Measurements from ENCODE around the gene NUP37.
"Not testable (repeated sequence)": the region's sequence is repeated elsewhere in the genome, so short reads cannot be mapped to it uniquely, and the experiment has no call there.

Gene NUP37, protein sequence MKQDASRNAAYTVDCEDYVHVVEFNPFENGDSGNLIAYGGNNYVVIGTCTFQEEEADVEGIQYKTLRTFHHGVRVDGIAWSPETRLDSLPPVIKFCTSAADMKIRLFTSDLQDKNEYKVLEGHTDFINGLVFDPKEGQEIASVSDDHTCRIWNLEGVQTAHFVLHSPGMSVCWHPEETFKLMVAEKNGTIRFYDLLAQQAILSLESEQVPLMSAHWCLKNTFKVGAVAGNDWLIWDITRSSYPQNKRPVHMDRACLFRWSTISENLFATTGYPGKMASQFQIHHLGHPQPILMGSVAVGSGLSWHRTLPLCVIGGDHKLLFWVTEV

DNA sequence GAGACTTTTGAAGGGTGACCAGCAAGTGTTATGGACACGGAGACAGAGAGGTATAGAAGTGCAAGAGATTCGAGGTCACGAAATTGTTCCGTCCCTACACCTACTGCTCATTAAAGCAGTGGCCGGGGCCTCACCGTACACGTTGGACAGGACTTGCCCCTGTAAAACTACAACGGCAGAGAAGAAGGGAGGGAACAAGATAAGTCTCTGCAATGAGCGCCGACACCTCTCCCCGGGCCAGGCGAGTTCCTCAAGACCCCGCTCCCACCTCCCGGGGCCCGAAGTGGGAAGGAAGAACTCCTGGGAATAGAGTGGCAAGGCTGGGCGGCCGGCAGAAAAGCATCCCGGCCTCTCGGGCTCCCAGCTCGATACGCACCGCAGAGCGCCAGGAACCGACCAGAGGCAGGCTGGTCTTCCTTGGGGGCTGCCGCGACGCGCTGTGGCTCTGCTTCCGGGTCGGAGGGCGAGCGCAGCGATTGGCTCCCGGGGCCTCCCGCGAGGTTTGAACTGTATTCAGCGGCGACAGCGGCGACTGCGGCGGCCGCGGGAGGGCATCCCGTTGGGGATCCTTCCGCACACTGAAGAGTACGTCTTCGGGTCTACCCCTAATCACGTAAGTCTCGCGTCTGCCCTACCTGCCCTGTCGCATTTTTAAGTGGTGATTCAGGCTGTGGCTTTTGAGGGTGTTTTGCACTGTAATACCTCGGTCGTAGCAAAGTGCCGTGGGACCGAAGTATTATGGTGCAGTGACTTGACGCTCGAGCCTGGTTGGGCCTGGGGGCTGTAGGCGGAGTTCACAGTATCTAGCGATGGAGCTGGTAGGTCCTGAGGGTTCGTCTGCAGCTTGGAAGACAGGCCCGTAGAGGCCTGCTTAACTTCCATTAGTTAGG, at the start of gene NUP37, which contains the start of gene PARPBP:
Gene NUP37 (minus strand): TSS at position 441 of the 890 bp plus-strand sequence. CDS start 1,596 bp downstream, outside the sequence.
Gene PARPBP (plus strand): TSS at position 510 of the 890 bp plus-strand sequence. CDS start 3,706 bp downstream, outside the sequence.
- peak; percentile 87 for DNase-seq (ENCODE audit: low spot score)

DNA sequence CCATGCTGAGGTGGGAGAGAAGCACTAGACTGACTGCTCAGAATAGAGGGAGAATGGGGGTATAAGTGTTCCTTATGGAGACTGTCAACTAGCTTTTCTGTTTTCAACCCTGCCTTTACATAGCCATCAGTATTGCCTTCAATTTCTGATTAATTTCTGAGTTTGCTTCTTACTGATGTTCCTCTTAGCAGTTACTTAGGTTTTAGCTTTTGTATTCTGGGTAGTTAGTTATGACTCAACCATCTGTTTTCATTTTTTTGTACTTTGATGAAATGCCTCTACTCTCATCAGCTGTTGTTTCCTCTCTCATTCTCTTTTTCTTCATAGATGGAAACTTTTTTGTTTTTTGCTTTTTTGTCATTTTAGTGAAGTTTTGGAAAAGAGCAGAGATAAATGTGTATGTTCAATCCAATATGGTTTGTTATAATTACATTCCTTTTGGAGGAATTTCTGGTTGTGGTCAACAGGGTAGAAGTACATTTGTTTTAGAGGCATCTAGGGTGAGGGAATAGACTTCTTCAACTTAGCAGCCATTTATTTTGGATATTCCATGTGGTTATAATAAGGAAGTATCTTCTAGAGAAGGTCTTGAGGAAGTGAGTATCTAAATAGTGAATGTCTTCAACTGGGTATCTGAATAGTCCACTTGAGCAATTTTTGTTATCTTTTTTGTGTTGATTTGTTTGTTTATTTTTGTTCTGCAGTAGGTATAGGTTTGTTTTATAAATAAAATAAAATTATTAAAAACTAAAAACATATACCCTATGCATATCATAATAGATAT, 48.1 kb upstream of the NUP37 start:
- DNase-seq (ENCODE audit: low spot score), result no peak

DNA sequence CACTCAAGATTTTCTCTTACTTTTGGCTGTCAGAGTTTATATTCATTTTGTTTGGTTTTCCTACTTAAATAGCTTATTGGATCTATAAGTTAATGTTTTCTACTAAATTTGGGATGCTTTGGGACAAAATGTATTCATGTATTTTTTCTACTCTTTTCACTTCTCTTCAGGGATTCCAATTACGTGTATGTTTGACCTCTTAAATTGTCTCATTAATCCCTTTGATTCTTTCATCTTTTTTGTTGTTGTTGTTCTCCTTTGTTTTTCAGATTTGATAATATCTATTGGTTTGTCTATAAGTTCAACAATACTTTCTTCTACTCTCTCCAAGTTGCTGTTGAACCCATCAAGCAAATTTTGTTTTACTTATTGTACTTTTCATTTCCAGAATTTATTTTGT, 43.5 kb upstream of the NUP37 start:
- DNase-seq (ENCODE audit: low spot score), result no peak

DNA sequence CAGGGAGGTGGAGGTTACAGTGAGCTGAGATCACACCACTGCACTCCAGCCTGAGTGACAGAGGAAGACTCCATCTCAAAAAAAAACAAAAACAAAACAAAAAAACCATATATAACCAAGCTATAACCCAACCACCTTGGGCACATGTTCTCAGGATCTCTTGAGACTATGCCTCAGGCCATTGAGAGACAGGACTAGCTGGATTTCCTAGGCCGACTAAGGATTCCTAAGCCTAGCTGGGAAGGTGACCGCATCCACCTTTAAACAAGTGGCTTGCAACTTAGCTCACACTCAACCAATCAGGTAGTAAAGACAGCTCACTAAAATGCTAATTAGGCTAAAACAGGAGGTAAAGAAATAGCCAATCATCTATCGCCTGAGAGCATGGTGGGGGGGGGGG, 35.3 kb upstream of the NUP37 start:
- DNase-seq (ENCODE audit: low spot score), result not testable (repeated sequence)

DNA sequence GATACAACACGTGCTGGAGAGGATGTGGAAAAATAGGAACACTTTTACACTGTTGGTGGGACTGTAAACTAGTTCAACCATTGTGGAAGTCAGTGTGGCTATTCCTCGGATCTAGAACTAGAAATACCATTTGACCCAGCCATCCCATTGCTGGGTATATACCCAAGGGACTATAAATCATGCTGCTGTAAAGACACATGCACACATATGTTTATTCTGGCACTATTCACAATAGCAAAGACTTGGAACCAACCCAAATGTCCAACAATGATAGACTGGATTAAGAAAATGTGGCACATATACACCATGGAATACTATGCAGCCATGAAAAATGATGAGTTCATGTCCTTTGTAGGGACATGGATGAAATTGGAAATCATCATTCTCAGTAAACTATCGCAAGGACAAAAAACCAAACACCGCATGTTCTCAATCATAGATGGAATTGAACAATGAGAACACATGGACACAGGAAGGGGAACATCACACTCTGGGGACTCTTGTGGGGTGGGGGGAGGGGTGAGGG, 27.2 kb upstream of the NUP37 start:
- not testable (repeated sequence) for DNase-seq (ENCODE audit: low spot score)

DNA sequence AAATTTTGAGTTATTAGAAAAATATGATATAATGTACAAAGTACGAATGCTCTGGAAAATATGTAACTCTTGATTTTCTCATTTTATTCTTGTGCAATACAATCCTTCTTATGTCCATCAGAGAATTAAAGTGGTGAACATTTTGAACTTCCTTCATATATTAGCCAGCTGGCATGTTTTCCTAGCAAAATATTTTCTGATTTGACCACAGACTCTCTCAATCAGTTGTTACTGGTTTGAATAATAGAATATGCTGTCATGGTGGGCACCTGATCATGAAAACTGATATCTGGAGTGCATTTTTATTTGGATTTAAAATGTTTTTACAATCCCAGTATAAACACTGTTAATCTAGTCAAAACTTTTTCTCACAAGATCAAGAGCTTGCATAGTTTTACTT, 24.3 kb upstream of the NUP37 start:
- no peak for DNase-seq (ENCODE audit: low spot score)

DNA sequence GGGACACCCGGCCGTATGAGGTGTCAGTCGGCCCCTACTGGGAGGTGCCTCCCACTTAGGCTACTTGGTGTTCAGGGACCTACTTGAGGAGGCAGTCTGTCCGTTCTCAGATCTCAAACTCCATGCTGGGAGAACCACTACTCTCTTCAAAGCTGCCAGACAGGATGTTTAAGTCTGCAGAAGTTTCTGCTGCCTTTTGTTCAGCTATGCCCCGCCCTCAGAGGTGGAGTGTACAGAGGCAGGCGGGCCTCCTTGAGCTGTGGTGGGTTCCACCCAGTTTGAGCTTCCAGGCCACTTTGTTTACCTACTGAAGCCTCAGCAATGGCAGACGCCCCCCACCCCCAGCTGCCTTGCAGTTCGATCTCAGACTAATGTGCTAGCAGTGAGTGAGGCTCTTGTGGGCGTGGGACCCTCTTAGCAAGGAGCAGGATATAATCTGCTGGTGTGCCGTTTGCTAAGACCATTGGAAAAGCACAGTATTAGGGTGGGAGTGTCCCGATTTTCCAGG, 23.0 kb upstream of the NUP37 start:
- DNase-seq (ENCODE audit: low spot score), result not testable (repeated sequence)

DNA sequence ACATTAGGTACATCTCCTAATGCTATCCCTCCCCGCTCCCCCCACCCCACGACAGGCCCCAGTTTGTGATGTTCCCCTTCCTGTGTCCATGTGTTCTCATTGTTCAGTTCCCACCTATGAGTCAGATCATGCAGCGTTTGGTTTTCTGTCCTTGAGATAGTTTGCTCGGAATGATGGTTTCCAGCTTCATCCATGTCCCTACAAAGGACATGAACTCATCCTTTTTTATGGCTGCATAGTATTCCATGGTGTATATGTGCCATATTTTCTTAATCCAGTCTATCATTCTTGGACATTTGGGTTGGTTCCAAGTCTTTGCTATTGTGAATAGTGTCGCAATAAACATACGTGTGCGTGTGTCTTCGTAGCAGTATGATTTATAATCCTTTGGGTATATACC, 17.7 kb upstream of the NUP37 start:
- DNase-seq (ENCODE audit: low spot score), result not testable (repeated sequence)

DNA sequence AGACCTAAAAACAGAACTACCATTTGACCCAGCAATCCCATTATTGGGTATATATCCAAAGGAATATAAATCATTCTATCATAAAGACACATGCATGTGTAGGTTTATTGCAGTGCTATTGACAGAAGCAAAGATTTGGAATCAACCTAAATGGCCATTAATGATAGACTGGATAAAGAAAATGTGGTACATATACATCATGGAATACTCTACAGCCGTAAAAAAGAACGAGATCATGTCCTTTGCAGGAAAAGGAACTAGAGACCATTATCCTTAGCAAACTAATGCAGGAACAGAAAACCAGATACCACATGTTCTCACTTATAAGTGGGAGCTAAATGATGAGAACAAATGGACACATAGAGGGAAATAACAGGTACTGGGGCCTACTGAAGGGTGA, 11.5 kb upstream of the NUP37 start:
- not testable (repeated sequence) for DNase-seq (ENCODE audit: low spot score)

DNA sequence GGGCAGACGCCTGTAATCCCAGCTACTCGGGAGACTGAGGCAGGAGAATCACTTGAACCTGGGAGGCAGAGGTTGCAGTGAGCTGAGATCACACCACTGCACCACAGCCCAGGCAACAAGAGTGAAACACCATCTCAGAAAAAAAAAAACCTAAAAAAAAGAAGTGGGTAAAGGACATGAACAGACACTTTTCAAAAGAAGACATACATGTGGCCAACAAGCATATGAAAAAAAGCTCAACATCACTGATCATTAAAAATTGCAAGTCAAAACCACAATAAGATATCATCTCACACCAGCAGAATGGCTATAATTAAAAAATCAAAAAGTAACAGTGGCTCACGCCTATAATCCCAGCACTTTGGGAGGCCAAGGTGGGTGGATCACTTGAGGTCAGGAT, 10.8 kb upstream of the NUP37 start:
- not testable (repeated sequence) for DNase-seq (ENCODE audit: low spot score)

DNA sequence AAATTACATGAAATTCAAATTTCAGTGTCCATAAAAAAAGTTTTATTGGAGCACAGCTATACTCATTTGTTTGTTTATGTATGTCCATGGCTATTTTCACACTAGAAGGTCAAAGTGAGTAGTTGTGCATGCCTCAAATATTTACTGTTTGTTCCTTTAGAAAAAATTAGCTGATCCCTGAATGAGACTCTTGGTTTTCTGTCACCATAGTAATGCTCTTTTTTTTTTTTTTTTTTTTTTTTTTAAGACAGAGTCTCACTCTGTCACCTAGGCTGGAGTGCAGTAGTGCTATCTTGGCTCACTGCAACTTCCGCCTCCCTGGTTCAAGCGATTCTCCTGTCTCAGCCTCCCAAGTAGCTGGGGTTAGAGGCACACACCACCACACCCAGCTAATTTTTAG, 1.4 kb upstream of the NUP37 start:
- DNase-seq (ENCODE audit: low spot score), result not testable (repeated sequence)

DNA sequence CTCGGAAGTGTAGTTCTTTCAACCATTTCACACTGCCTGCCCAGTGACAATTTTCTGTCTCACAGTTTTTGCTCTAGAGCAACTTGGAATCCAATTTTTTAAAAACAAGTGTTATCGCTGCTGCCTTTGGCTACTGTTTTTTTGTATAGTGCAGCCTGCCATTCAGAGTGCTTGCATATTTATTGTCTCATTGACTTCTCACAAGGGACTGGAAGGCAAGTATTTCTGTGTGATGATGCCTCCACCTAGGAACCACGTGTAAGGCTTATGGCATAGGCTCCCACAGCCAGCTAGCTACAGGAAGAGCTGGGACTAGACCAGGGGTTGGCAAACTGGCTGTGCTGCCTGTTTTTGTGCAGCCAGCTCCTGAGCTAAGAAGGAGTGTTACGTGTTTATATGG, 972 bp upstream of the NUP37 start:
- no peak for DNase-seq (ENCODE audit: low spot score)

DNA sequence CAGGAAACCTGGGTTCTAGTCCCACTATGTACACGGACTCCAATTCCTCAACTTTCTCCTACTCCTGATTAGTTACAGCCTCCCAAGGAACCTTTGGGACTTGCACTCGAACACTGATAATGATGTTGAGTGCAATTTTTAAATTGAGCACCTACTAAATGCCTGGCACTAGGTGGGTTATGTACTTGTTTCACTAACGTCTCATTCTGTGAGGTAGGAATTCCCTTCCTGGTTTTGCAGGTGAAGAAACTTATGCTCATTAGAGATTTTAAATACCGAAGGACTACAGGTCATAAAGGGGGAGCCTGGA, 605 bp upstream of the NUP37 start:
- no peak for DNase-seq (ENCODE audit: low spot score)

DNA sequence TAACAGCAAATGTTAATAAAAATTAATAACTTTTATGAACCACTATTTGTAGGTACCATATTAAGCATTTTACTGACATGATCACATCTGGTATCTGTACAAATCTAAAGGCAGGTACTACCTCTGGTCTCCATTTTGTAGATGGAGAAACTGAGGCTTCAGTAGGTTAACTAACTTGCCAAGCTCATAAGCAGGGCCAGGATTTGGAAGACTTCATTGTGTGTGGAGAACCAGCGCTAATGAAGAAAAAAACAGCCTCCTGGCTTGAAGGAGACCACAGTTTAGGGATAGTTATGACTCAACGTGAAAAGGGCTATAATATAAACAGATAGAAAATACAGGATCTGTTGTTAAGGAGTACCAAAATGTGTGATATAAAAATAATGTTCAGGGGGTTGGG, 1.0 kb downstream of the NUP37 start:
- DNase-seq (ENCODE audit: low spot score), result no peak

DNA sequence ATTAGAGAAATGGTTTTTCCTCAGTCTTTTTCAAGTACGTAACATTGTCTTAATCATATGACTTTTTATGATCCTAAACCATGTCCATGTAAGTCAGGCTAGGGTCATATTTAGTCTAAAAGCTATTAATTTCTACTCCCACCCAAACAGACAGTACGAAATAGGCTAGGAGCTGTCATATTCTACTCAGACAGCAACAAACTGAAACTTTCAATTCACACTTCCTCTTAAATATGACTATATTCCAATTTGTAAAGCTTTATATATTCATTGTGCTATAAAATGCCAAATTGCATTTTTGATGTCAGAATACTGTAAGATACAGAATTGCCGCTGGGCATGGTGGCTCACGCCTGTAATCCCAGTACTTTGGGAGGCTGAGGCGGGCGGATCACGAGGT, 3.5 kb downstream of the NUP37 start:
- no peak for DNase-seq (ENCODE audit: low spot score)

DNA sequence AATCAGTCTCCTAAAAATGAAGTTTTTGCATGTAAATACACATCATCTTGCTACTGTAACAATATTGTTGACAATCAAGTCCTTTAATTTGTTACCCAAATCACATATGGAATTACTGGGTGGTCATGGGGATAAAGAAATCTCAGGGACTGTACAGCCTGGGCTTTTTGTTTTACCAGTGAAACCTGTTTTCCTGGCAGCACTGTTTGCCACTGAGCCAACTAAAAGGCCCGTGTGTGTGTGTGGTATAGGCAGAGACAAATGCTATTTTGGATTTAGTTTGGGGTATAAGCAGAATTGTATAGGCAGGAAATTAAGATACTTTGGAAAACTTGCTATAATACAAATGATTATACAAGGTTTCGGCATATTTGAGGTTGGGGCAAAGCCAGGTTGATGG, 5.7 kb downstream of the NUP37 start:
- DNase-seq (ENCODE audit: low spot score), result no peak

DNA sequence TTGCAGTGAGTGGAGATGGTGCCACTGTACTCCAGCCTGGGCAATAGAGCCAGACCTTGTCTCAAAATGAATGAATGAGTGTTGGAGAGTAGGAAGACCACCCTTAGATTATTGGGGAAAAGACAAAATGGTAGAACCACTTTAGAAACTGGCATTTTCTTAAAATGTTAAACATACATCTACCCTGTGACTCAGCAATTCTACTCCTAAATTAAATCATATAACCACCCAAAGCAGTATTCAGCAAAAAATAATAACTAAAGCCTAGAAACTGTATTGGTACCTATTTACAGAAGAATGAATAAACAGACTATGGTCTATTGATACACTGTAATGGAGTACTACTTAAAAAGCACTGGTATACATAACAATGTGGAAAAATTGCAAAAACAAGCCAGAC, 9.1 kb downstream of the NUP37 start:
- DNase-seq (ENCODE audit: low spot score), result no peak

DNA sequence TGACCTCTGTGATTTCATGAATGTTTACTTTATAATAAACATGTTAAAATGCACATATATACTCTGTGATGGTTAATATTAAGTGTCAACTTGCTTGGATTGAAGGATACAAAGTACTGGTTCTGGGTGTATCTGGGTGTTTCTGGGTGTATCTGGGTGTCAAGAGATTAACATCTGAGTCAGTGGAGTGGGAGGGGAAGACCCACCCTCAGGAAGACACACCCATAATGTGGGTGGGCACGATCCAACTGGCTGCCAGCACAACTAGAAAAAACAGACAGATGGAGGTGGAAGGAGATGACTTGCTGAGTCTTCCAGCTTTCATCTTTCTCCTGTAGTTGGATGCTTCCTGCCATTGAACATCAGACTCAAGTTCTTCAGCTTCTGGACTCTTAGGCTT, 11.9 kb downstream of the NUP37 start:
- DNase-seq (ENCODE audit: low spot score), result no peak

DNA sequence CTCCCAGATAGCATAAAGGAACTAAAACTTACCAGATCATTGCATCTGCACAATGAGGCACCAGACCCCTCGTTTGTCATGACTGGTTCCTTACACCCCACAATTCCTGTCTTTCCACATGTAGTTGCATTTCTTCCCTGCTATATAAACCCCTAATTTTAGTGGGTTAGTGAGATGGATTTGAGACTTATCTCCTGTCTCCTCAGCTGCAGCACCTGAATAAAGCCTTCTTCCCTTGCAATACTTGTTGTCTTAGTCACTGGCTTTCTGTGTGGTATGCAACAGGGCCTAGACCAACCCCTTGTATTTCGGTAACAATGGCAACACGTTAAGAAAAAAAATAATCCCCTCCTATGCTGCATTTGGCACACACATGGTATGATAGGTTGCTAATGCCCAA, 13.0 kb downstream of the NUP37 start:
- DNase-seq (ENCODE audit: low spot score), result no peak

DNA sequence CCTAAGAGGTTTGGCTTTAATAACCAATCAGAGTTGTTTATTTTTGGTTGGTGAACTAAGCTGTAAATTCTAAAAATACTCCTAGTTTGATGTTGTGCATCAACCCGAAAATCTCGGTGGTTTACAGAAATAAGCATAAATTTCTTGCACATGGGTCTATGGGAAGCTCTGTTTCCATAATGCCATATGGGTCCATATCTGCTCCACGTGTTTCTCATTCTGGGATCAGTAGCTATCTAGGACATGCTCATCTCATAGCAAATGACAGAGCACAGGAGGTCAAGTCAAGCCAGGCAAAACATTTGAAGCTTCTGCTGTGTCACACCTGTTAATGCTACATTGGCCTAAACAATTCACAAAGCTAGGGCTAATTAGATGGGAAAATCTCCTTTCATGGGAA, 23.1 kb downstream of the NUP37 start:
- DNase-seq (ENCODE audit: low spot score), result no peak

DNA sequence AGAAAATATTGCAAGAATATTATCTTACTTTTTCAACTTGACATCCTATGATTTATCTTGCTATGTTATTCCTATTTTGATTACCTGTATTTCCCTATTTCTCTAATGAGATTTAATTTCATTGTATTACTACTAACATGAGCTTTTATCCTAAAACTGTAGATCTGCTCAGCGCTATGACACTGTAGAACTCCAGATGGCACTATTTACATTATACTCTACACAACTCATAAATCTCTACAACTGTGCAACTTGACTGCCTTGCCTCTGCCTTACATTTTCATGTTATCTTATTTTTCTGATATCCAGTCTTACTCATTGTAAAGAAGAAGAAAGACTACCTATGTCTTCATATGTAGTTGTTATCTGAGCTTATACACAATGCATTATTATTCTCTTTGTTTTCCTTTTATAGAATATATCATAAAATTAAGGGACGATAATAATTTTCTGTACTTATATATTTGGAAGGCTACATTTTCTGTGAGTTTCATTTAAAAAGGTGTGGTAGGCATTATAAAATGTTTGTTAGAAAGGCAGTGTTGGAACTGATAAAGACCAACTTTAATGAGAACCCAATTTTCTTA, 24.1 kb downstream of the NUP37 start:
- DNase-seq (ENCODE audit: low spot score), result no peak

DNA sequence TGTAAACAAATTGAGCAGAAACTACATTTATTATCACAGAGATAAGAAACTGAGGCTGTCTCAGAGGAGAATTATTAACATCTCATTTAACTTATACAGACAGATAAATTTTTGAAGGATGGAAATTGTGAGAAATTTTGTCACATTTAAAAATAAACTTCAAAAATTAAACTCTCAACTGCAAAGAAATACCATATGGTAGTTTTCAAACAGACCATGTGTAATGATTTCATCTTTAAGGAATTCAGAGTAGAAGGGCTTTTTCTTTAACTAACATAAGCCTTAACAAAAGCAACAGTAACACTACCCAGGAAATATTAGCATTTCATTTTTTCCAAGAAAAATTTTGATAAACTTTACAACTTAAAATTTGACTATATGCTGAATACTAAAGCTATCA, 26.6 kb downstream of the NUP37 start:
- no peak for DNase-seq (ENCODE audit: low spot score)

All from CD4-positive, alpha-beta T cell treated with Interleukin-6 at 100 ng/mL for 8 hours (primary cell).